Measurements from ENCODE around the gene PACRG.

GRCh38 chr6:163080228-163080627 lies 352.5 kb downstream of the PACRG start:
- TF ChIP-seq, protein P1, sequence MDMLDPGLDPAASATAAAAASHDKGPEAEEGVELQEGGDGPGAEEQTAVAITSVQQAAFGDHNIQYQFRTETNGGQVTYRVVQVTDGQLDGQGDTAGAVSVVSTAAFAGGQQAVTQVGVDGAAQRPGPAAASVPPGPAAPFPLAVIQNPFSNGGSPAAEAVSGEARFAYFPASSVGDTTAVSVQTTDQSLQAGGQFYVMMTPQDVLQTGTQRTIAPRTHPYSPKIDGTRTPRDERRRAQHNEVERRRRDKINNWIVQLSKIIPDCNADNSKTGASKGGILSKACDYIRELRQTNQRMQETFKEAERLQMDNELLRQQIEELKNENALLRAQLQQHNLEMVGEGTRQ (CRISPR knock-in tag; IDR thresholded peaks at IDR 0.05): no peak
- TF ChIP-seq GRHL2 (CRISPR knock-in tag; IDR thresholded peaks at IDR 0.05; ENCODE audit: insufficient replicate concordance, severe bottlenecking) (no peak), CTCF (IDR thresholded peaks at IDR 0.05) (no peak), ELF4 (CRISPR knock-in tag; IDR thresholded peaks at IDR 0.05; ENCODE audit: low read depth) (no peak), NR2C2 (CRISPR knock-in tag; IDR thresholded peaks at IDR 0.05) (no peak), E2F1 (CRISPR knock-in tag; IDR thresholded peaks at IDR 0.05) (no peak), KAT7 (CRISPR knock-in tag; IDR thresholded peaks at IDR 0.05; ENCODE audit: borderline replicate concordance) (no peak), TEAD4 (CRISPR knock-in tag; IDR thresholded peaks at IDR 0.05) (no peak), SP1 (CRISPR knock-in tag; conservative IDR thresholded peaks at IDR 0.05) (no peak), GABPB1 (CRISPR knock-in tag; IDR thresholded peaks at IDR 0.05) (no peak)
- TF ChIP-seq, protein P2, sequence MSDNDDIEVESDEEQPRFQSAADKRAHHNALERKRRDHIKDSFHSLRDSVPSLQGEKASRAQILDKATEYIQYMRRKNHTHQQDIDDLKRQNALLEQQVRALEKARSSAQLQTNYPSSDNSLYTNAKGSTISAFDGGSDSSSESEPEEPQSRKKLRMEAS (CRISPR knock-in tag; IDR thresholded peaks at IDR 0.05): no peak
- TF ChIP-seq, protein P3, sequence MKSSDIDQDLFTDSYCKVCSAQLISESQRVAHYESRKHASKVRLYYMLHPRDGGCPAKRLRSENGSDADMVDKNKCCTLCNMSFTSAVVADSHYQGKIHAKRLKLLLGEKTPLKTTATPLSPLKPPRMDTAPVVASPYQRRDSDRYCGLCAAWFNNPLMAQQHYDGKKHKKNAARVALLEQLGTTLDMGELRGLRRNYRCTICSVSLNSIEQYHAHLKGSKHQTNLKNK (CRISPR knock-in tag; IDR thresholded peaks at IDR 0.05): no peak
- TF ChIP-seq, protein P4, sequence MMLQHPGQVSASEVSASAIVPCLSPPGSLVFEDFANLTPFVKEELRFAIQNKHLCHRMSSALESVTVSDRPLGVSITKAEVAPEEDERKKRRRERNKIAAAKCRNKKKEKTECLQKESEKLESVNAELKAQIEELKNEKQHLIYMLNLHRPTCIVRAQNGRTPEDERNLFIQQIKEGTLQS (CRISPR knock-in tag; conservative IDR thresholded peaks at IDR 0.05): no peak
